ENCODE measurements around the gene PAX9. TPM values are rescaled to one million over a fixed set of nuclear protein-coding genes. Genes with fewer than 3 reads are reported as not detected.

Gene PAX9
- total RNA-seq, 2 experiments from 2014 or later, result not detected

DNA sequence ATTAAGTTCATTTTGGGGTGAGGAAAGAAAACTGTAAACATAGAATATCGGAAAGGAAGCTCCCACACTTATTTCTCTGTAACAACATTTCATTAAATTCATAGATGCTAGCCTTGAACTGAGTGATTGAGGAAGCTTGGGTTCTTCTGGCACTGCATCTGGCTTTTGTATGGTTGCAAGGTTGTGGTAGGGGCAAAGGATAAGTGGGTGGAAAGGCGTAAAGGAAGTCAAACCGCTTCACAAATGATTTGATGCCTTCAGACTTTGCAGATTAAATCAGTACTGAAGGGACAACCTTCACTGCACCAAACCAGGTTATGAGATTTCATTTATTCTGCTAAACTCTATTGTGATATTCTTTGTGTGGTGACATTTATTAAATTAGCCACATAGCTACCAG, 28.1 kb upstream of the PAX9 start:
- intact Hi-C loops (cut with DNase I, micrococcal nuclease), result no loop called here
- Histone ChIP-seq H3K27ac (ENCODE audit: low read depth in 1 of 2, low read length in 2 of 2) (no peak overlapping the region), H3K9me3 (ENCODE audit: control insufficient read depth in 1 of 2, insufficient read depth in 1 of 2, low read length in 2 of 2) (no peaks in the 10 kb centered on the region), H3K27me3 (ENCODE audit: control insufficient read depth in 1 of 2, insufficient read depth in 2 of 2, low read length in 2 of 2) (peaks cover 0 to 2% of the 10 kb centered on the region in 2 experiments), H3K4me1 (ENCODE audit: insufficient read depth, low read length) (no peaks in the 10 kb centered on the region), H3K4me3 (ENCODE audit: low read length) (no peak overlapping the region), H3K36me3 (ENCODE audit: insufficient read depth, low read length) (no peaks in the 10 kb centered on the region)
- CTCF ChIA-PET, result no interaction called here
- H3K4me1 Mint-ChIP-seq (ENCODE audit: low read depth), result no peaks in the 10 kb centered on the region
- H3K9me3 Mint-ChIP-seq, result no peaks in the 10 kb centered on the region
- POLR2A ChIA-PET, result no interaction called here
- H3K27ac Mint-ChIP-seq, result no peak overlapping the region
- DNase-seq (no peak), ATAC-seq (ENCODE audit: poor library complexity) (no peak)
- no peaks in the 10 kb centered on the region for H3K36me3 Mint-ChIP-seq (ENCODE audit: low read depth)
- peaks cover 4% of the 10 kb centered on the region for H3K27me3 Mint-ChIP-seq
- no peak overlapping the region for H3K4me3 Mint-ChIP-seq
- TF ChIP-seq, protein P1, sequence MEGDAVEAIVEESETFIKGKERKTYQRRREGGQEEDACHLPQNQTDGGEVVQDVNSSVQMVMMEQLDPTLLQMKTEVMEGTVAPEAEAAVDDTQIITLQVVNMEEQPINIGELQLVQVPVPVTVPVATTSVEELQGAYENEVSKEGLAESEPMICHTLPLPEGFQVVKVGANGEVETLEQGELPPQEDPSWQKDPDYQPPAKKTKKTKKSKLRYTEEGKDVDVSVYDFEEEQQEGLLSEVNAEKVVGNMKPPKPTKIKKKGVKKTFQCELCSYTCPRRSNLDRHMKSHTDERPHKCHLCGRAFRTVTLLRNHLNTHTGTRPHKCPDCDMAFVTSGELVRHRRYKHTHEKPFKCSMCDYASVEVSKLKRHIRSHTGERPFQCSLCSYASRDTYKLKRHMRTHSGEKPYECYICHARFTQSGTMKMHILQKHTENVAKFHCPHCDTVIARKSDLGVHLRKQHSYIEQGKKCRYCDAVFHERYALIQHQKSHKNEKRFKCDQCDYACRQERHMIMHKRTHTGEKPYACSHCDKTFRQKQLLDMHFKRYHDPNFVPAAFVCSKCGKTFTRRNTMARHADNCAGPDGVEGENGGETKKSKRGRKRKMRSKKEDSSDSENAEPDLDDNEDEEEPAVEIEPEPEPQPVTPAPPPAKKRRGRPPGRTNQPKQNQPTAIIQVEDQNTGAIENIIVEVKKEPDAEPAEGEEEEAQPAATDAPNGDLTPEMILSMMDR (IDR thresholded peaks at IDR 0.05), result no peak

GRCh38 chr14:36646664-36647416, 14.8 kb upstream of the PAX9 start:
- Histone ChIP-seq H3K27ac (ENCODE audit: low read depth in 1 of 2, low read length in 2 of 2) (no peak overlapping the region), H3K27me3 (ENCODE audit: control insufficient read depth in 1 of 2, insufficient read depth in 2 of 2, low read length in 2 of 2) (peaks cover 37 to 78% of the 10 kb centered on the region in 2 experiments), H3K36me3 (ENCODE audit: insufficient read depth, low read length) (no peaks in the 10 kb centered on the region), H3K4me1 (ENCODE audit: insufficient read depth, low read length) (peaks cover 3% of the 10 kb centered on the region), H3K4me3 (ENCODE audit: low read length) (no peak overlapping the region), H3K9me3 (ENCODE audit: control insufficient read depth in 1 of 2, insufficient read depth in 1 of 2, low read length in 2 of 2) (peaks cover 0 to 21% of the 10 kb centered on the region in 2 experiments)
- no peaks in the 10 kb centered on the region for H3K36me3 Mint-ChIP-seq (ENCODE audit: low read depth)
- no peaks in the 10 kb centered on the region for H3K9me3 Mint-ChIP-seq
- TF ChIP-seq, protein P1 (IDR thresholded peaks at IDR 0.05), result no peak
- ChIA-PET CTCF (no interaction called here), POLR2A (no interaction called here)
- H3K27me3 Mint-ChIP-seq, result peaks cover 69% of the 10 kb centered on the region
- H3K4me3 Mint-ChIP-seq, result no peak overlapping the region
- H3K4me1 Mint-ChIP-seq (ENCODE audit: low read depth), result no peaks in the 10 kb centered on the region
- ATAC-seq (ENCODE audit: poor library complexity) (no peak), DNase-seq (no peak)
- no peak overlapping the region for H3K27ac Mint-ChIP-seq
- intact Hi-C loops (cut with DNase I, micrococcal nuclease), result no loop called here

- Histone ChIP-seq H3K4me3 (ENCODE audit: low read length) (no peak overlapping the region), H3K27ac (ENCODE audit: low read depth in 1 of 2, low read length in 2 of 2) (no peak overlapping the region), H3K27me3 (ENCODE audit: control insufficient read depth in 1 of 2, insufficient read depth in 2 of 2, low read length in 2 of 2) (peaks cover 37 to 82% of the 10 kb centered on the region in 2 experiments), H3K36me3 (ENCODE audit: insufficient read depth, low read length) (no peaks in the 10 kb centered on the region), H3K9me3 (ENCODE audit: control insufficient read depth in 1 of 2, insufficient read depth in 1 of 2, low read length in 2 of 2) (peaks cover 0 to 21% of the 10 kb centered on the region in 2 experiments), H3K4me1 (ENCODE audit: insufficient read depth, low read length) (peaks cover 3% of the 10 kb centered on the region)
- POLR2A ChIA-PET, result no interaction called here
- TF ChIP-seq, protein P1 (IDR thresholded peaks at IDR 0.05), result no peak
- intact Hi-C loops (cut with DNase I, micrococcal nuclease), result no loop called here
- Mint-ChIP-seq H3K27me3 (peaks cover 75% of the 10 kb centered on the region), H3K9me3 (no peaks in the 10 kb centered on the region), H3K27ac (no peak overlapping the region), H3K4me3 (no peak overlapping the region), H3K36me3 (ENCODE audit: low read depth) (no peaks in the 10 kb centered on the region), H3K4me1 (ENCODE audit: low read depth) (no peaks in the 10 kb centered on the region)
- DNase-seq (no peak), ATAC-seq (ENCODE audit: poor library complexity) (no peak)
- CTCF ChIA-PET, result no interaction called here
These were observed 14.2 kb upstream of the PAX9 start for GRCh38 chr14:36647417-36647823.

All from CD4-positive, alpha-beta T cell (primary cell).